K562 (cell line): ENCODE measurements around the gene PPP6R1. TPM values are rescaled to one million over a fixed set of nuclear protein-coding genes. Genes with fewer than 3 reads are reported as not detected.

Source experiments
- ATAC-seq: fragments of 200-7000 bp; cut with Tn5 transposase; 3 replicates; pipeline ENCODE4 v1.9.1; 2020; ENCODE audit warnings: moderate library complexity
- BruUV-seq: library from RNA; stranded (reverse); fragments of 400-500 nt; replicated peaks from 2 replicates; lab custom pipeline; 2021; lab: Mats Ljungman, UMichigan
- CTCF ChIA-PET: fragments of 300-600 bp; formaldehyde crosslinking; extraction: SDS; loops from one replicate; lab custom pipeline; 2021; ENCODE audit warnings: low intra/inter-chr PET ratio; lab: Yijun Ruan, JAX
- POLR2A ChIA-PET: fragments of 300-600, 350-650 bp; sonication (Branson Sonifier 250); formaldehyde crosslinking; extraction: SDS; loops from one replicate; lab custom pipeline; 2021; ENCODE audit warnings: antibody characterized with exemption, inconsistent platforms; lab: Yijun Ruan, JAX
- DNase-seq, 4 experiments: peaks; one replicate each; pipeline versions ENCODE4 v3.0.0 to v3.0.0-alpha.2; 2011 to 2018; ENCODE audit warnings: low spot score in 3 of 4, mixed read lengths in 3 of 4; ENCODE audit errors: extremely low read depth in 1 of 4
- FAIRE-seq: peaks from 2 replicates; lab custom pipeline; 2011; peaks lifted over from hg19 to GRCh38; lab: Jason Lieb, UNC
- H2AFZ ChIP-seq: 2 replicates; pipeline ENCODE4 v1.6.0; 2011; ENCODE audit warnings: low read depth, low read length, control low read depth, inconsistent platforms
- H3K27ac ChIP-seq: fragments of 200-600 bp; 3 replicates; pipeline ENCODE4 v1.8.0; 2011; ENCODE audit warnings: low read depth, mild to moderate bottlenecking, control low read depth, inconsistent platforms, low read length, moderate library complexity, mixed read lengths; ENCODE audit errors: extremely low read depth
- H3K27me3 ChIP-seq, 2 experiments: fragments of 300-600 bp in 1 of 2; 2 replicates in 1 of 2; 3 replicates in 1 of 2; pipeline versions ENCODE4 v1.6.0 to v1.8.0; 2011; ENCODE audit warnings: inconsistent platforms in 2 of 2, low read length in 2 of 2, mild to moderate bottlenecking in 1 of 2, mixed read lengths in 1 of 2, moderate library complexity in 1 of 2; ENCODE audit not compliant: control insufficient read depth in 2 of 2, insufficient read depth in 2 of 2
- H3K36me3 ChIP-seq: fragments of 300-600 bp; 3 replicates; pipeline ENCODE4 v1.8.0; 2011; ENCODE audit warnings: mild to moderate bottlenecking, low read length, inconsistent platforms; ENCODE audit not compliant: control insufficient read depth, insufficient read depth
- H3K4me1 ChIP-seq, 2 experiments: fragments of 200-600 bp in 1 of 2; replicated peaks in 1 of 2; 2 replicates in 1 of 2; 3 replicates in 1 of 2; pipeline versions ENCODE4 v1.5.1 to v1.8.0; 2011; ENCODE audit warnings: inconsistent platforms in 2 of 2, low read length in 2 of 2, mild to moderate bottlenecking in 1 of 2, mixed read lengths in 1 of 2, moderate library complexity in 1 of 2; ENCODE audit not compliant: control insufficient read depth in 2 of 2, insufficient read depth in 2 of 2
- H3K4me2 ChIP-seq: 2 replicates; pipeline ENCODE4 v1.6.1; 2011; ENCODE audit warnings: low read length, control low read depth, inconsistent platforms, mixed read lengths; ENCODE audit not compliant: insufficient read depth
- H3K4me3 ChIP-seq: fragments of 200-600 bp; sonication (generic), shearing (Covaris generic); 2 replicates; pipeline ENCODE4 v1.5.1; 2016; ENCODE audit warnings: control low read depth, inconsistent platforms
- H3K79me2 ChIP-seq: fragments of 200-600 bp; 3 replicates; pipeline ENCODE4 v1.8.0; 2011; ENCODE audit warnings: low read length, inconsistent platforms; ENCODE audit not compliant: control insufficient read depth, insufficient read depth
- H3K9ac ChIP-seq, 2 experiments: 2 replicates each; pipeline versions ENCODE4 v1.6.0 to v1.6.1; 2011; ENCODE audit warnings: low read depth in 2 of 2, low read length in 2 of 2, control low read depth in 1 of 2, inconsistent platforms in 1 of 2, mild to moderate bottlenecking in 1 of 2, mixed read lengths in 1 of 2; ENCODE audit not compliant: insufficient read depth in 1 of 2
- H3K9me1 ChIP-seq: one replicate; pipeline ENCODE4 v1.6.0; 2011; ENCODE audit warnings: inconsistent platforms, mild to moderate bottlenecking, low read length, moderate library complexity; ENCODE audit not compliant: control insufficient read depth, insufficient read depth
- H3K9me3 ChIP-seq: replicated peaks from 2 replicates; pipeline ENCODE4 v1.5.1; 2011; ENCODE audit warnings: low read depth, low read length, inconsistent platforms; ENCODE audit not compliant: control insufficient read depth, insufficient read depth
- H4K20me1 ChIP-seq: replicated peaks from 2 replicates; pipeline ENCODE4 v1.6.1; 2011; ENCODE audit warnings: low read length, inconsistent platforms, mixed read lengths; ENCODE audit not compliant: control insufficient read depth, insufficient read depth
- CREM ChIP-seq: IDR thresholded peaks from 2 replicates; pipeline ENCODE4 v1.6.1; 2014; ENCODE audit warnings: antibody characterized with exemption, low read depth
- ELF2 ChIP-seq: fragments of 250-450 bp; sonication (Bioruptor Pico); IDR thresholded peaks from 2 replicates; pipeline ENCODE4 v1.5.0; 2021; ENCODE audit warnings: mild to moderate bottlenecking
- FOXA3 ChIP-seq, 2 experiments: fragments of 450-650 bp in 1 of 2; sonication (generic) in 1 of 2; formaldehyde crosslinking; IDR thresholded peaks in 1 of 2; conservative IDR thresholded peaks in 1 of 2; 2 replicates each; pipeline versions ENCODE4 v1.4.0 to v1.8.0; 2020 to 2022; ENCODE audit warnings: mild to moderate bottlenecking in 2 of 2, missing genetic modification reagents in 1 of 2
- HCFC1 ChIP-seq: IDR thresholded peaks from 2 replicates; pipeline ENCODE4 v1.6.1; 2012; ENCODE audit warnings: low read depth, low read length, improper control_type of control experiment
- MAFF ChIP-seq: IDR thresholded peaks from 2 replicates; pipeline ENCODE4 v1.6.1; 2012; ENCODE audit warnings: low read length, improper control_type of control experiment
- NONO ChIP-seq, 2 experiments: fragments of 200-400 bp in 1 of 2; fragments of 450-650 bp in 1 of 2; formaldehyde crosslinking in 1 of 2; IDR thresholded peaks; 2 replicates each; pipeline ENCODE4 v1.6.1; 2017; ENCODE audit warnings: low read depth in 2 of 2, mild to moderate bottlenecking in 2 of 2, moderate library complexity in 2 of 2, low read length in 1 of 2
- RBFOX2 ChIP-seq: fragments of 200-400 bp; formaldehyde crosslinking; IDR thresholded peaks from 2 replicates; pipeline ENCODE4 v1.6.1; 2017; ENCODE audit warnings: low read depth, mild to moderate bottlenecking, low read length, moderate library complexity
- SIX5 ChIP-seq, 2 experiments: IDR thresholded peaks; 2 replicates each; pipeline ENCODE4 v1.6.1; 2011; ENCODE audit warnings: low read length in 2 of 2, borderline replicate concordance in 1 of 2, low read depth in 1 of 2, mild to moderate bottlenecking in 1 of 2, moderate library complexity in 1 of 2; ENCODE audit not compliant: insufficient read depth in 1 of 2
- SNIP1 ChIP-seq: fragments of 450-650 bp; IDR thresholded peaks from 2 replicates; pipeline ENCODE4 v1.7.1; 2017; ENCODE audit warnings: low read depth, mild to moderate bottlenecking
- SPI1 ChIP-seq: IDR thresholded peaks from 2 replicates; pipeline ENCODE4 v1.6.1; 2011; ENCODE audit warnings: low read depth, low read length, control low read depth, borderline replicate concordance
- YY1 ChIP-seq, 3 experiments: IDR thresholded peaks; 2 replicates each; pipeline ENCODE4 v1.6.1; 2011; ENCODE audit warnings: low read length in 2 of 3, mild to moderate bottlenecking in 2 of 3, moderate library complexity in 2 of 3, borderline replicate concordance in 1 of 3, control low read depth in 1 of 3, low read depth in 1 of 3; ENCODE audit not compliant: insufficient read depth in 3 of 3, insufficient replicate concordance in 2 of 3, control insufficient read depth in 1 of 3, insufficient read length in 1 of 3; ENCODE audit errors: extremely low read depth in 1 of 3
- ZNF143 ChIP-seq: sonication (generic); formaldehyde crosslinking; IDR thresholded peaks from 2 replicates; pipeline ENCODE4 v1.9.0; 2022; ENCODE audit warnings: mild to moderate bottlenecking, missing genetic modification reagents
- WGBS: fragments of 100-300 bp; shearing (Covaris generic); methylation state at CpG from one replicate; pipeline ENCODE4 v1.1.6; 2016; ENCODE audit warnings: low coverage, mixed read lengths; ENCODE audit not compliant: insufficient coverage; ENCODE audit errors: missing lambda C conversion rate; 5-methylcytosine and 5-hydroxymethylcytosine counted together
- in situ Hi-C: fragments of 300-500 bp; cut with MboI; formaldehyde crosslinking; loops from 4 replicates; pipeline ENCODE4 v1.15.0; 2018; ENCODE audit warnings: inconsistent platforms, mixed read lengths
- intact Hi-C: fragments of 100-400 bp; cut with micrococcal nuclease; formaldehyde crosslinking; loops from 2 replicates; pipeline ENCODE4 v1.14.2; 2022
- polyA plus RNA-seq, 8 experiments: library from polyadenylated mRNA; depleted of rRNA in 4 of 8; stranded (reverse) in 5 of 8; unstranded in 3 of 8; fragments of >200 nt; fragmentation: Nextera tagmentation in 2 of 8; fragmentation: Illumina TruSeq in 1 of 8; extraction: Ambion mirVana in 2 of 8; extraction: Trizol in 1 of 8; gene quantifications; 2 replicates each; pipeline versions ENCODE4 v1.2.1 to v1.2.3, GENCODE V29; 2011 to 2014; ENCODE audit warnings: inconsistent platforms in 1 of 8, missing spikeins in 1 of 8
- total RNA-seq, 7 experiments: library from RNA; depleted of rRNA in 6 of 7; stranded (reverse); fragments of >200 nt in 6 of 7; fragmentation: Illumina TruSeq in 2 of 7; extraction: Trizol in 2 of 7; gene quantifications; 2 replicates each; pipeline versions ENCODE4 v1.2.1 to v1.2.3, GENCODE V29; 2011 to 2021; ENCODE audit warnings: low replicate concordance in 1 of 7
- TF ChIP-seq, protein P1 (sequence below), 2 experiments: fragments of 450-650 bp; IDR thresholded peaks; 2 replicates each; pipeline ENCODE4 v1.6.1; 2018; ENCODE audit warnings: mild to moderate bottlenecking in 2 of 2, low read depth in 1 of 2; ENCODE audit not compliant: partially characterized antibody in 2 of 2

PPP6R1 gene
- total and polyA plus RNA-seq, 9 of the 15 experiments (the other 6 are each of a cell fraction or from before 2014, with no cell fraction given): 0.48 to 135 (median 37.2) TPM

DNA sequence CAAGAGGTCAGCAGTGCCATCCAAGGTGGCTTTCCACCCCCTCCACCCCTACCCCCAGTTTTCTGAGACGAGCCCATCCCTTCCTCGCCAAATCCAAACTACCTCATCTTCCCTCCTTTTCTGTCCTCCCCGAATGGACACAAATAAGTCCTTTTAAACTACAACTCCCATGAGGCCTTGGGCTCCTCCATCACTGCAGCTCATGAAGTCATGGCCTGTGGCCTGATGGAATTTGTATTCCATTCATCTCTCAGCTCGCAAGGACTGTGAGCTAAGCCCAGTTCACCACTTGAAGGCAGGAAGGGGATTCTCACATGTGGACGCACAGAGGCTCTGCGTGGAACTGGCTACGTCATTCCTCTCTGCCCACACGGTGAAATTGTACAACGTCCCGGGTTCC is 62.0 kb downstream of the PPP6R1 start:
- Histone ChIP-seq H3K9me1 (no peaks in the 10 kb centered on the region), H3K9ac (no peak overlapping the region), H3K79me2 (no peaks in the 10 kb centered on the region), H3K27ac (no peak overlapping the region), H2AFZ (no peak overlapping the region), H3K4me2 (no peak overlapping the region), H3K36me3 (peaks cover 73% of the 10 kb centered on the region), H4K20me1 (no peaks in the 10 kb centered on the region), H3K9me3 (no peaks in the 10 kb centered on the region), H3K4me1 (no peaks in the 10 kb centered on the region), H3K4me3 (no peak overlapping the region), H3K27me3 (no peaks in the 10 kb centered on the region)
- CTCF ChIA-PET: no interaction called here
- ATAC-seq: peak; percentile 71
- POLR2A ChIA-PET: interaction anchor here (0.6 to 1.7 kb wide), 8 partner anchors 10 to 210 kb away, joined by 3 to 6 read pairs (median 3); partner anchors contain the start of genes PTPRH, SYT5 and TMEM238
- no peak for DNase-seq
- 90% methylated on average over 10 of the region's 10 CpGs for WGBS
- in situ Hi-C loops (no loop called here), intact Hi-C loops (no loop called here)
- no TSS peak for BruUV-seq
- FAIRE-seq: peak; percentile 77
- peak; percentile 10; the same call in 1 of the 2 replicates for TF ChIP-seq RBFOX2
- no peak for TF ChIP-seq NONO (IDR thresholded peaks at IDR 0.05; ENCODE audit: low read depth in 2 of 2, low read length in 1 of 2)
- no peak for TF ChIP-seq MAFF
- no peak for TF ChIP-seq SNIP1
- peak; percentile 74 to 84; a peak in 3 of 4 replicates for TF ChIP-seq SIX5 (IDR thresholded peaks at IDR 0.05; ENCODE audit: borderline replicate concordance in 1 of 2, insufficient read depth in 1 of 2, low read depth in 1 of 2, low read length in 2 of 2)
- peak; percentile 88 for TF ChIP-seq HCFC1
- no peak for TF ChIP-seq ELF2 (CRISPR knock-in tag)
- TF ChIP-seq FOXA3 (CRISPR knock-in tag; conservative IDR thresholded peaks at IDR 0.05 in 1 of 2, IDR thresholded peaks at IDR 0.05 in 1 of 2): no peak
- no peak for TF ChIP-seq SPI1
- TF ChIP-seq, protein P1, sequence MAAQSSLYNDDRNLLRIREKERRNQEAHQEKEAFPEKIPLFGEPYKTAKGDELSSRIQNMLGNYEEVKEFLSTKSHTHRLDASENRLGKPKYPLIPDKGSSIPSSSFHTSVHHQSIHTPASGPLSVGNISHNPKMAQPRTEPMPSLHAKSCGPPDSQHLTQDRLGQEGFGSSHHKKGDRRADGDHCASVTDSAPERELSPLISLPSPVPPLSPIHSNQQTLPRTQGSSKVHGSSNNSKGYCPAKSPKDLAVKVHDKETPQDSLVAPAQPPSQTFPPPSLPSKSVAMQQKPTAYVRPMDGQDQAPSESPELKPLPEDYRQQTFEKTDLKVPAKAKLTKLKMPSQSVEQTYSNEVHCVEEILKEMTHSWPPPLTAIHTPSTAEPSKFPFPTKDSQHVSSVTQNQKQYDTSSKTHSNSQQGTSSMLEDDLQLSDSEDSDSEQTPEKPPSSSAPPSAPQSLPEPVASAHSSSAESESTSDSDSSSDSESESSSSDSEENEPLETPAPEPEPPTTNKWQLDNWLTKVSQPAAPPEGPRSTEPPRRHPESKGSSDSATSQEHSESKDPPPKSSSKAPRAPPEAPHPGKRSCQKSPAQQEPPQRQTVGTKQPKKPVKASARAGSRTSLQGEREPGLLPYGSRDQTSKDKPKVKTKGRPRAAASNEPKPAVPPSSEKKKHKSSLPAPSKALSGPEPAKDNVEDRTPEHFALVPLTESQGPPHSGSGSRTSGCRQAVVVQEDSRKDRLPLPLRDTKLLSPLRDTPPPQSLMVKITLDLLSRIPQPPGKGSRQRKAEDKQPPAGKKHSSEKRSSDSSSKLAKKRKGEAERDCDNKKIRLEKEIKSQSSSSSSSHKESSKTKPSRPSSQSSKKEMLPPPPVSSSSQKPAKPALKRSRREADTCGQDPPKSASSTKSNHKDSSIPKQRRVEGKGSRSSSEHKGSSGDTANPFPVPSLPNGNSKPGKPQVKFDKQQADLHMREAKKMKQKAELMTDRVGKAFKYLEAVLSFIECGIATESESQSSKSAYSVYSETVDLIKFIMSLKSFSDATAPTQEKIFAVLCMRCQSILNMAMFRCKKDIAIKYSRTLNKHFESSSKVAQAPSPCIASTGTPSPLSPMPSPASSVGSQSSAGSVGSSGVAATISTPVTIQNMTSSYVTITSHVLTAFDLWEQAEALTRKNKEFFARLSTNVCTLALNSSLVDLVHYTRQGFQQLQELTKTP (IDR thresholded peaks at IDR 0.05; ENCODE audit: low read depth in 1 of 2, partially characterized antibody in 2 of 2): peak in 1 of 2 experiments; percentile 95
- TF ChIP-seq YY1 (IDR thresholded peaks at IDR 0.05; ENCODE audit: borderline replicate concordance in 1 of 3, control insufficient read depth in 1 of 3, extremely low read depth in 1 of 3, insufficient read depth in 3 of 3, insufficient read length in 1 of 3, insufficient replicate concordance in 2 of 3, low read depth in 1 of 3, low read length in 2 of 3): peak in 1 of 3 experiments; percentile 56
- TF ChIP-seq ZNF143 (CRISPR knock-in tag): peak; percentile 81
- TF ChIP-seq CREM: 0 out of 2 replicates have a peak, but pooled peaks have one; percentile 27
